ENCODE data around the gene VMA21. TPM values are rescaled to one million over a fixed set of nuclear protein-coding genes. Genes with fewer than 3 reads are reported as not detected.

Gene VMA21
- 21.9 TPM for total RNA-seq
- long read RNA-seq, full-length matches to known transcripts: 16 of 16 reads
- long read RNA-seq, partial matches to known transcripts: 0 of 16 reads
- long read RNA-seq, other reads (novel, unspliced or antisense): 0 of 16 reads

- intact Hi-C loops (cut with micrococcal nuclease): no loop called here
- DNase-seq (peak; percentile 97), ATAC-seq (peak; percentile 100)
Measured at GRCh38 chrX:151396825-151397740, at the start of gene VMA21. Gene VMA21 (plus strand): TSS chrX:151397206. CDS start chrX:151397309, 103 bp downstream.

- DNase-seq: no peak
- intact Hi-C loops (cut with micrococcal nuclease): no loop called here
- ATAC-seq: no peak
Measured at GRCh38 chrX:151359341-151359740, 37.7 kb upstream of the VMA21 start.

GRCh38 chrX:151359931-151360871 is 36.8 kb upstream of the VMA21 start:
- DNase-seq (peak; percentile 34), ATAC-seq (peak; percentile 60)
- intact Hi-C loops (cut with micrococcal nuclease): no loop called here

GRCh38 chrX:151363316-151363715 is 33.7 kb upstream of the VMA21 start:
- intact Hi-C loops (cut with micrococcal nuclease): no loop called here
- DNase-seq: no peak
- ATAC-seq: no peak

- intact Hi-C loops (cut with micrococcal nuclease): no loop called here
- no peak for ATAC-seq
- DNase-seq: no peak
Measured at GRCh38 chrX:151365579-151365978, 31.4 kb upstream of the VMA21 start.

GRCh38 chrX:151370906-151371305 is 26.1 kb upstream of the VMA21 start:
- ATAC-seq (no peak), DNase-seq (peak; percentile 25)
- intact Hi-C loops (cut with micrococcal nuclease): no loop called here

GRCh38 chrX:151384807-151385206 is 12.2 kb upstream of the VMA21 start:
- intact Hi-C loops (cut with micrococcal nuclease): no loop called here
- no peak for DNase-seq
- ATAC-seq: no peak

GRCh38 chrX:151386838-151387459 is 10.1 kb upstream of the VMA21 start:
- intact Hi-C loops (cut with micrococcal nuclease): no loop called here
- ATAC-seq (peak; percentile 77), DNase-seq (peak; percentile 42)

- no peak for DNase-seq
- intact Hi-C loops (cut with micrococcal nuclease): no loop called here
Measured at GRCh38 chrX:151391722-151392121, 5.3 kb upstream of the VMA21 start.

GRCh38 chrX:151393514-151393913 is 3.5 kb upstream of the VMA21 start:
- no peak for ATAC-seq
- DNase-seq: no peak
- intact Hi-C loops (cut with micrococcal nuclease): no loop called here

More at GRCh38 chrX:151391722-151392121, 5.3 kb upstream of the VMA21 start:
- ATAC-seq: no peak

- ATAC-seq (peak; percentile 28), DNase-seq (peak; percentile 30)
- intact Hi-C loops (cut with micrococcal nuclease): no loop called here
Measured at GRCh38 chrX:151396042-151396824, 773 bp upstream of the VMA21 start.

- no peak for ATAC-seq
- intact Hi-C loops (cut with micrococcal nuclease): no loop called here
- no peak for DNase-seq
Measured at GRCh38 chrX:151397741-151398070, 700 bp downstream of the VMA21 start.

GRCh38 chrX:151398346-151398745 is 1.3 kb downstream of the VMA21 start:
- intact Hi-C loops (cut with micrococcal nuclease): no loop called here

GRCh38 chrX:151402719-151403390 is 5.8 kb downstream of the VMA21 start:
- ATAC-seq (peak; percentile 80), DNase-seq (peak; percentile 53)
- intact Hi-C loops (cut with micrococcal nuclease): no loop called here

More at GRCh38 chrX:151398346-151398745, 1.3 kb downstream of the VMA21 start:
- DNase-seq (no peak), ATAC-seq (no peak)

- no peak for DNase-seq
- no peak for ATAC-seq
- intact Hi-C loops (cut with micrococcal nuclease): no loop called here
Measured at GRCh38 chrX:151416579-151416978, 19.6 kb downstream of the VMA21 start.

- no peak for ATAC-seq
- intact Hi-C loops (cut with micrococcal nuclease): no loop called here
Measured at GRCh38 chrX:151419782-151420181, 22.8 kb downstream of the VMA21 start.

GRCh38 chrX:151424505-151424904 is 27.5 kb downstream of the VMA21 start:
- no peak for DNase-seq
- intact Hi-C loops (cut with micrococcal nuclease): no loop called here
- ATAC-seq: no peak

More at GRCh38 chrX:151419782-151420181, 22.8 kb downstream of the VMA21 start:
- DNase-seq: no peak

- ATAC-seq (no peak), DNase-seq (no peak)
- intact Hi-C loops (cut with micrococcal nuclease): no loop called here
Measured at GRCh38 chrX:151448509-151448908, 51.5 kb downstream of the VMA21 start.
